WTC11 (cell line): ENCODE results near the gene CNTNAP2. TPM values are rescaled to one million over a fixed set of nuclear protein-coding genes. Genes with fewer than 3 reads are reported as not detected.

Source experiments
- ATAC-seq: fragments of 200-7000 bp; cut with Tn5 transposase; 2 replicates; pipeline ENCODE4 v1.10.0; 2021; ENCODE audit warnings: mild to moderate bottlenecking, moderate library complexity
- CTCF ChIA-PET: fragments of 300-600 bp; sonication (Branson Sonifier 250); formaldehyde crosslinking; loops from one replicate; lab custom pipeline; 2021; ENCODE audit warnings: antibody characterized with exemption; lab: Charles Lee
- POLR2A ChIA-PET: fragments of 350-600 bp; sonication (Branson Sonifier 250); formaldehyde crosslinking; loops from one replicate; lab custom pipeline; 2021; ENCODE audit warnings: antibody characterized with exemption; lab: Charles Lee
- DNase-seq: peaks from one replicate; pipeline ENCODE4 v3.0.0; 2021; ENCODE audit warnings: low spot score
- H3K27ac Mint-ChIP-seq: 2 replicates; pipeline ENCODE4 v1.8.0; 2021; ENCODE audit warnings: mixed read lengths
- H3K27me3 Mint-ChIP-seq: 2 replicates; pipeline ENCODE4 v1.8.0; 2021; ENCODE audit warnings: low read depth, mild to moderate bottlenecking, moderate library complexity, mixed read lengths
- H3K36me3 Mint-ChIP-seq: 2 replicates; pipeline ENCODE4 v1.8.0; 2021; ENCODE audit warnings: mixed read lengths
- H3K4me1 Mint-ChIP-seq: 2 replicates; pipeline ENCODE4 v1.8.0; 2022; ENCODE audit warnings: mixed read lengths
- H3K4me3 Mint-ChIP-seq: 2 replicates; pipeline ENCODE4 v1.8.0; 2021; ENCODE audit warnings: mild to moderate bottlenecking, moderate library complexity, mixed read lengths
- H3K9me3 Mint-ChIP-seq: 2 replicates; pipeline ENCODE4 v1.8.0; 2021; ENCODE audit warnings: mixed read lengths
- CREB1 ChIP-seq: sonication (generic); formaldehyde crosslinking; IDR thresholded peaks from 2 replicates; pipeline ENCODE4 v1.8.0; 2023; ENCODE audit warnings: mild to moderate bottlenecking, missing genetic modification reagents
- ETV6 ChIP-seq: sonication (generic); formaldehyde crosslinking; IDR thresholded peaks from 2 replicates; pipeline ENCODE4 v1.8.1; 2022; ENCODE audit warnings: mild to moderate bottlenecking, missing genetic modification reagents
- SOX15 ChIP-seq: fragments of 250-450 bp; sonication (Bioruptor Pico); IDR thresholded peaks from 2 replicates; pipeline ENCODE4 v1.9.0; 2021; ENCODE audit warnings: mild to moderate bottlenecking
- SP1 ChIP-seq: sonication (generic); formaldehyde crosslinking; conservative IDR thresholded peaks from 2 replicates; pipeline ENCODE4 v1.8.1; 2022; ENCODE audit warnings: missing genetic modification reagents
- TCF7 ChIP-seq: sonication (generic); formaldehyde crosslinking; IDR thresholded peaks from 2 replicates; pipeline ENCODE4 v1.8.0; 2022; ENCODE audit warnings: mild to moderate bottlenecking, low read depth, missing genetic modification reagents, moderate library complexity
- TEAD1 ChIP-seq: sonication (generic); formaldehyde crosslinking; IDR thresholded peaks from 2 replicates; pipeline ENCODE4 v1.8.0; 2022; ENCODE audit warnings: mild to moderate bottlenecking, missing genetic modification reagents
- ZBTB21 ChIP-seq: sonication (generic); formaldehyde crosslinking; IDR thresholded peaks from 2 replicates; pipeline ENCODE4 v1.8.1; 2023; ENCODE audit warnings: mild to moderate bottlenecking, missing genetic modification reagents, borderline replicate concordance
- ZNF138 ChIP-seq: sonication (generic); formaldehyde crosslinking; conservative IDR thresholded peaks from 2 replicates; pipeline ENCODE4 v1.8.1; 2022; ENCODE audit warnings: mild to moderate bottlenecking, moderate library complexity, missing genetic modification reagents
- ZNF263 ChIP-seq: sonication (generic); formaldehyde crosslinking; IDR thresholded peaks from 2 replicates; pipeline ENCODE4 v1.8.1; 2022; ENCODE audit warnings: low read depth, mild to moderate bottlenecking, moderate library complexity, missing genetic modification reagents
- ZNF671 ChIP-seq: fragments of 250-450 bp; sonication (Bioruptor Pico); IDR thresholded peaks from 2 replicates; pipeline ENCODE4 v1.8.0; 2021; ENCODE audit warnings: mild to moderate bottlenecking
- total RNA-seq: library from RNA; stranded (reverse); gene quantifications from 3 replicates; pipeline ENCODE4 v1.2.3, GENCODE V29; 2021
- TF ChIP-seq, protein P1 (sequence below): sonication (generic); formaldehyde crosslinking; conservative IDR thresholded peaks from 2 replicates; pipeline ENCODE4 v1.8.1; 2022; ENCODE audit warnings: mild to moderate bottlenecking, missing genetic modification reagents
- TF ChIP-seq, protein P2 (sequence below): fragments of 250-450 bp; sonication (Bioruptor Pico); IDR thresholded peaks from 2 replicates; pipeline ENCODE4 v2.1.2; 2022; ENCODE audit warnings: mild to moderate bottlenecking, moderate library complexity
- TF ChIP-seq, protein P3 (sequence below): sonication (generic); formaldehyde crosslinking; IDR thresholded peaks from 2 replicates; pipeline ENCODE4 v1.8.1; 2022; ENCODE audit warnings: mild to moderate bottlenecking, moderate library complexity, missing genetic modification reagents
- TF ChIP-seq, protein P4 (sequence below): fragments of 250-450 bp; sonication (Bioruptor Pico); IDR thresholded peaks from 2 replicates; pipeline ENCODE4 v1.9.0; 2021; ENCODE audit warnings: moderate library complexity, mild to moderate bottlenecking, inconsistent platforms, borderline replicate concordance
- TF ChIP-seq, protein P5 (sequence below): sonication (generic); formaldehyde crosslinking; IDR thresholded peaks from 2 replicates; pipeline ENCODE4 v1.8.1; 2022; ENCODE audit warnings: low read depth, mild to moderate bottlenecking, moderate library complexity, missing genetic modification reagents, borderline replicate concordance
- TF ChIP-seq, protein P6 (sequence below): sonication (generic); formaldehyde crosslinking; IDR thresholded peaks from 2 replicates; pipeline ENCODE4 v1.8.0; 2023; ENCODE audit warnings: mild to moderate bottlenecking, missing genetic modification reagents
- TF ChIP-seq, protein P7 (sequence below): fragments of 200-600 bp; IDR thresholded peaks from 2 replicates; pipeline ENCODE4 v1.8.0; 2022; ENCODE audit warnings: antibody characterized with exemption
- TF ChIP-seq, protein P8 (sequence below): sonication (generic); formaldehyde crosslinking; IDR thresholded peaks from 2 replicates; pipeline ENCODE4 v1.8.1; 2023; ENCODE audit warnings: mild to moderate bottlenecking, missing genetic modification reagents

Gene CNTNAP2
- total RNA-seq, 1 experiment from 2014 or later: 63.8 TPM

DNA sequence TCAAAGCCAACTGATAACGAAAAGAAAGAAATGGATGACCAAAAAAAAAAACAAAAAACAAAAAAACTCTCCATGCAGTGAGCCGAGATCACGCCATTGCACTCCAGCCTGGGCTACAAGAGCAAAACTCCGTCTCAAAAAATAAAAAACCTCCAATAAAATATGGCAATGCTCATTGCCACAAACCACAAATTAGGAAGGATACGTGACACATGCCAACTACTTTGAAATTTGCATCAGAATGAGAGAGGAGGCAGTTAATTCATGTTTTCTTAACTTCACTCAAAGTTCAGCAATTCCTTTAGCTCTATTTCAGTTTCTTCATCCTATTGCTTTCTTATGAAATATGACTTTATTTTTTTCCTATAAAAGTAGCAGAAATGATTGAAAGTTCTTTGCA, 2075.9 kb downstream of the CNTNAP2 start:
- ATAC-seq: no peak
- peaks cover 14% of the 10 kb centered on the region for H3K9me3 Mint-ChIP-seq
- H3K27me3 Mint-ChIP-seq: no peaks in the 10 kb centered on the region
- peaks cover 14% of the 10 kb centered on the region for H3K4me1 Mint-ChIP-seq
- TF ChIP-seq, protein P1, sequence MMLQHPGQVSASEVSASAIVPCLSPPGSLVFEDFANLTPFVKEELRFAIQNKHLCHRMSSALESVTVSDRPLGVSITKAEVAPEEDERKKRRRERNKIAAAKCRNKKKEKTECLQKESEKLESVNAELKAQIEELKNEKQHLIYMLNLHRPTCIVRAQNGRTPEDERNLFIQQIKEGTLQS (CRISPR knock-in tag): no peak
- TF ChIP-seq ZNF138 (CRISPR knock-in tag) (no peak), TCF7 (CRISPR knock-in tag) (no peak), ZNF671 (CRISPR knock-in tag) (no peak), ETV6 (CRISPR knock-in tag) (no peak), SP1 (CRISPR knock-in tag) (no peak), SOX15 (CRISPR knock-in tag) (no peak), ZBTB21 (CRISPR knock-in tag) (no peak), ZNF263 (no peak), TEAD1 (CRISPR knock-in tag) (no peak)
- TF ChIP-seq, protein P2, sequence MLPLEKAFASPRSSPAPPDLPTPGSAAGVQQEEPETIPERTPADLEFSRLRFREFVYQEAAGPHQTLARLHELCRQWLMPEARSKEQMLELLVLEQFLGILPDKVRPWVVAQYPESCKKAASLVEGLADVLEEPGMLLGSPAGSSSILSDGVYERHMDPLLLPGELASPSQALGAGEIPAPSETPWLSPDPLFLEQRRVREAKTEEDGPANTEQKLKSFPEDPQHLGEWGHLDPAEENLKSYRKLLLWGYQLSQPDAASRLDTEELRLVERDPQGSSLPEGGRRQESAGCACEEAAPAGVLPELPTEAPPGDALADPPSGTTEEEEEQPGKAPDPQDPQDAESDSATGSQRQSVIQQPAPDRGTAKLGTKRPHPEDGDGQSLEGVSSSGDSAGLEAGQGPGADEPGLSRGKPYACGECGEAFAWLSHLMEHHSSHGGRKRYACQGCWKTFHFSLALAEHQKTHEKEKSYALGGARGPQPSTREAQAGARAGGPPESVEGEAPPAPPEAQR (CRISPR knock-in tag): no peak
- TF ChIP-seq, protein P3, sequence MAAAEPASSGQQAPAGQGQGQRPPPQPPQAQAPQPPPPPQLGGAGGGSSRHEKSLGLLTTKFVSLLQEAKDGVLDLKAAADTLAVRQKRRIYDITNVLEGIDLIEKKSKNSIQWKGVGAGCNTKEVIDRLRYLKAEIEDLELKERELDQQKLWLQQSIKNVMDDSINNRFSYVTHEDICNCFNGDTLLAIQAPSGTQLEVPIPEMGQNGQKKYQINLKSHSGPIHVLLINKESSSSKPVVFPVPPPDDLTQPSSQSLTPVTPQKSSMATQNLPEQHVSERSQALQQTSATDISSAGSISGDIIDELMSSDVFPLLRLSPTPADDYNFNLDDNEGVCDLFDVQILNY (CRISPR knock-in tag): no peak
- TF ChIP-seq, protein P4, sequence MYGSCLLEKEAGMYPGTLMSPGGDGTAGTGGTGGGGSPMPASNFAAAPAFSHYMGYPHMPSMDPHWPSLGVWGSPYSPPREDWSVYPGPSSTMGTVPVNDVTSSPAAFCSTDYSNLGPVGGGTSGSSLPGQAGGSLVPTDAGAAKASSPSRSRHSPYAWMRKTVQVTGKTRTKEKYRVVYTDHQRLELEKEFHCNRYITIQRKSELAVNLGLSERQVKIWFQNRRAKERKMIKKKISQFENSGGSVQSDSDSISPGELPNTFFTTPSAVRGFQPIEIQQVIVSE (CRISPR knock-in tag): no peak
- H3K36me3 Mint-ChIP-seq: no peaks in the 10 kb centered on the region
- no peak overlapping the region for H3K4me3 Mint-ChIP-seq
- DNase-seq: no peak
- no peak overlapping the region for H3K27ac Mint-ChIP-seq
- ChIA-PET POLR2A (no interaction called here), CTCF (interaction anchor here (1.1 kb wide), 1 partner anchor 50 kb away, joined by 3 read pairs; no protein-coding TSS in a partner anchor)

DNA sequence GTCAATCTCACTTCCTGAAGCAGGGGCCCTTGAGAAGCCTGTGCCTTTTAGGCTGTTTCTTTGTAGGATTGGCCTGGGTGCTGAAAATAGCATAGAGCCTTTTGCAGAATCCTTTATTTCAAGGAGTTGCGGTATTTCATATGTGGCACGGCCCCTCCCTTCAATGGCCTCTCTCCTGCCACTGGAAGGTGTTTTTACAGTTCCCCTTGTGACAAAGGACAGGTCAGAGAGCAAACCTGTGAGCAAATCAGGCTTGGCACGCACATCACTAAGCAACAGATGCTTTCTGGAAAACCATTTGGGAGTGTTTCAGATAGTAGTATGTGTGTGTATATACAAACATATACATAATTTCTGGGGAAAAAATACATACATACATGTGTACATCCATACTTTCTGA, 2085.4 kb downstream of the CNTNAP2 start:
- ATAC-seq (no peak), DNase-seq (no peak)
- no peaks in the 10 kb centered on the region for H3K36me3 Mint-ChIP-seq
- ChIA-PET CTCF (no interaction called here), POLR2A (no interaction called here)
- no peak overlapping the region for H3K4me3 Mint-ChIP-seq
- H3K9me3 Mint-ChIP-seq: peaks cover 7% of the 10 kb centered on the region; the same call in 1 of the 2 replicates
- no peaks in the 10 kb centered on the region; the same call in 1 of the 2 replicates for H3K27me3 Mint-ChIP-seq
- H3K4me1 Mint-ChIP-seq: peaks cover 10% of the 10 kb centered on the region
- TF ChIP-seq CREB1 (CRISPR knock-in tag): no peak
- TF ChIP-seq, protein P5, sequence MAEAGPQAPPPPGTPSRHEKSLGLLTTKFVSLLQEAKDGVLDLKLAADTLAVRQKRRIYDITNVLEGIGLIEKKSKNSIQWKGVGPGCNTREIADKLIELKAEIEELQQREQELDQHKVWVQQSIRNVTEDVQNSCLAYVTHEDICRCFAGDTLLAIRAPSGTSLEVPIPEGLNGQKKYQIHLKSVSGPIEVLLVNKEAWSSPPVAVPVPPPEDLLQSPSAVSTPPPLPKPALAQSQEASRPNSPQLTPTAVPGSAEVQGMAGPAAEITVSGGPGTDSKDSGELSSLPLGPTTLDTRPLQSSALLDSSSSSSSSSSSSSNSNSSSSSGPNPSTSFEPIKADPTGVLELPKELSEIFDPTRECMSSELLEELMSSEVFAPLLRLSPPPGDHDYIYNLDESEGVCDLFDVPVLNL (CRISPR knock-in tag): no peak
- TF ChIP-seq, protein P6, sequence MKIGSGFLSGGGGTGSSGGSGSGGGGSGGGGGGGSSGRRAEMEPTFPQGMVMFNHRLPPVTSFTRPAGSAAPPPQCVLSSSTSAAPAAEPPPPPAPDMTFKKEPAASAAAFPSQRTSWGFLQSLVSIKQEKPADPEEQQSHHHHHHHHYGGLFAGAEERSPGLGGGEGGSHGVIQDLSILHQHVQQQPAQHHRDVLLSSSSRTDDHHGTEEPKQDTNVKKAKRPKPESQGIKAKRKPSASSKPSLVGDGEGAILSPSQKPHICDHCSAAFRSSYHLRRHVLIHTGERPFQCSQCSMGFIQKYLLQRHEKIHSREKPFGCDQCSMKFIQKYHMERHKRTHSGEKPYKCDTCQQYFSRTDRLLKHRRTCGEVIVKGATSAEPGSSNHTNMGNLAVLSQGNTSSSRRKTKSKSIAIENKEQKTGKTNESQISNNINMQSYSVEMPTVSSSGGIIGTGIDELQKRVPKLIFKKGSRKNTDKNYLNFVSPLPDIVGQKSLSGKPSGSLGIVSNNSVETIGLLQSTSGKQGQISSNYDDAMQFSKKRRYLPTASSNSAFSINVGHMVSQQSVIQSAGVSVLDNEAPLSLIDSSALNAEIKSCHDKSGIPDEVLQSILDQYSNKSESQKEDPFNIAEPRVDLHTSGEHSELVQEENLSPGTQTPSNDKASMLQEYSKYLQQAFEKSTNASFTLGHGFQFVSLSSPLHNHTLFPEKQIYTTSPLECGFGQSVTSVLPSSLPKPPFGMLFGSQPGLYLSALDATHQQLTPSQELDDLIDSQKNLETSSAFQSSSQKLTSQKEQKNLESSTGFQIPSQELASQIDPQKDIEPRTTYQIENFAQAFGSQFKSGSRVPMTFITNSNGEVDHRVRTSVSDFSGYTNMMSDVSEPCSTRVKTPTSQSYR (CRISPR knock-in tag): no peak
- no peak for TF ChIP-seq SP1 (CRISPR knock-in tag)
- TF ChIP-seq, protein P7, sequence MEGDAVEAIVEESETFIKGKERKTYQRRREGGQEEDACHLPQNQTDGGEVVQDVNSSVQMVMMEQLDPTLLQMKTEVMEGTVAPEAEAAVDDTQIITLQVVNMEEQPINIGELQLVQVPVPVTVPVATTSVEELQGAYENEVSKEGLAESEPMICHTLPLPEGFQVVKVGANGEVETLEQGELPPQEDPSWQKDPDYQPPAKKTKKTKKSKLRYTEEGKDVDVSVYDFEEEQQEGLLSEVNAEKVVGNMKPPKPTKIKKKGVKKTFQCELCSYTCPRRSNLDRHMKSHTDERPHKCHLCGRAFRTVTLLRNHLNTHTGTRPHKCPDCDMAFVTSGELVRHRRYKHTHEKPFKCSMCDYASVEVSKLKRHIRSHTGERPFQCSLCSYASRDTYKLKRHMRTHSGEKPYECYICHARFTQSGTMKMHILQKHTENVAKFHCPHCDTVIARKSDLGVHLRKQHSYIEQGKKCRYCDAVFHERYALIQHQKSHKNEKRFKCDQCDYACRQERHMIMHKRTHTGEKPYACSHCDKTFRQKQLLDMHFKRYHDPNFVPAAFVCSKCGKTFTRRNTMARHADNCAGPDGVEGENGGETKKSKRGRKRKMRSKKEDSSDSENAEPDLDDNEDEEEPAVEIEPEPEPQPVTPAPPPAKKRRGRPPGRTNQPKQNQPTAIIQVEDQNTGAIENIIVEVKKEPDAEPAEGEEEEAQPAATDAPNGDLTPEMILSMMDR: no peak
- TF ChIP-seq, protein P8, sequence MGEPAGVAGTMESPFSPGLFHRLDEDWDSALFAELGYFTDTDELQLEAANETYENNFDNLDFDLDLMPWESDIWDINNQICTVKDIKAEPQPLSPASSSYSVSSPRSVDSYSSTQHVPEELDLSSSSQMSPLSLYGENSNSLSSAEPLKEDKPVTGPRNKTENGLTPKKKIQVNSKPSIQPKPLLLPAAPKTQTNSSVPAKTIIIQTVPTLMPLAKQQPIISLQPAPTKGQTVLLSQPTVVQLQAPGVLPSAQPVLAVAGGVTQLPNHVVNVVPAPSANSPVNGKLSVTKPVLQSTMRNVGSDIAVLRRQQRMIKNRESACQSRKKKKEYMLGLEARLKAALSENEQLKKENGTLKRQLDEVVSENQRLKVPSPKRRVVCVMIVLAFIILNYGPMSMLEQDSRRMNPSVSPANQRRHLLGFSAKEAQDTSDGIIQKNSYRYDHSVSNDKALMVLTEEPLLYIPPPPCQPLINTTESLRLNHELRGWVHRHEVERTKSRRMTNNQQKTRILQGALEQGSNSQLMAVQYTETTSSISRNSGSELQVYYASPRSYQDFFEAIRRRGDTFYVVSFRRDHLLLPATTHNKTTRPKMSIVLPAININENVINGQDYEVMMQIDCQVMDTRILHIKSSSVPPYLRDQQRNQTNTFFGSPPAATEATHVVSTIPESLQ (CRISPR knock-in tag): no peak
- H3K27ac Mint-ChIP-seq: no peak overlapping the region
